Measurements from ENCODE around the gene BOD1. TPM values are rescaled to one million over a fixed set of nuclear protein-coding genes. Genes with fewer than 3 reads are reported as not detected.

Gene BOD1
- total RNA-seq (2021): 69.5 and 70.9 TPM in 2 replicates
- Bru-seq, nascent RNA: percentile 93 among the genes with signal in this experiment
- BruChase-seq, experiment 1, labeled RNA remaining after a 2-hour chase: percentile 87 among the genes with signal in this experiment
- percentile 87 among the genes with signal in this experiment for BruChase-seq, experiment 2, labeled RNA remaining after a 6-hour chase
- long read RNA-seq, transcript BOD1-202 (4 exons, 1,562 nt): major isoform, 47 of 61 reads
- long read RNA-seq, partial matches to known transcripts: 0 of 61 reads
- long read RNA-seq, other reads (novel, unspliced or antisense): 7 of 61 reads

DNA sequence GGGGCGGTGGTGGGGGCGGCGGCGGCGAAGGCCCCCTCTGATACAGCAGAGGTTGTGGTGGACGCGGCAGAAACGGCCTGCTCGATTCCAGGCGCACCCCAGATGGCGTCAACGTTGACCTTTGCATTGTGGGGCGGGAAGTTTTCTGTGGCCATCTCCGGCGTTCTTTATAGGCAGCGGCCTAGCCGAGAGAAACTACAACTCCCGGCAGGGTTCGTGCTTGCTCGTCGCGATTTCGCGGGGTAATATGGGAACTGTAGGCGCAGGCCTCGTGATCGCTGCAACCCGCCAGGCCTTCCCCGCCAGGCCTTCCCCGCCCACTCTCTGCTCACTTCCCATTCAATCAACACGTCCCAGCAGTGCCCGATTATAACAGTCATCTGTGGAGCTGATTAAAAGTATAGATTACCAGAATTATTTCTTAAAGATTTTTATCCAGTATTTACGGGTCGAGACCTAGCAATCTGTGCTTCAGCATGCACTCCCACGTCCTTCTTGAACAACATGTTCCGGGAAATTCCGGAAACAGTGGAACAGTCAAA lies at the start of gene BOD1:
BOD1 (minus strand) TSS at position 74 of the 542 bp plus-strand sequence. CDS start 214 bp downstream, outside the sequence.
- no TSS peak for BruUV-seq (replicated peaks)
- POLR2A ChIA-PET (ENCODE audit: low non-redundant PET): no interaction called here
- peak; percentile 97 for DNase-seq (ENCODE audit: low spot score)
- H3K4me1 ChIP-seq (ENCODE audit: insufficient read depth, low read length, poor library complexity, severe bottlenecking): peaks cover 16% of the 10 kb centered on the region
- no peak for TF ChIP-seq EZH2 (IDR thresholded peaks at IDR 0.05; ENCODE audit: borderline replicate concordance, low read depth, low read length, poor library complexity, severe bottlenecking)
- no peak for TF ChIP-seq CTCF (conservative IDR thresholded peaks at IDR 0.05; ENCODE audit: low read depth, low read length)
- intact Hi-C loops (cut with micrococcal nuclease; ENCODE audit: unreplicated experiment): no loop called here
- no peaks in the 10 kb centered on the region for H3K27me3 ChIP-seq (replicated peaks; ENCODE audit: insufficient read depth, low read depth, low read length, poor library complexity)
- peak within 1 kb of the TSS; percentile 98 for H3K4me3 ChIP-seq (ENCODE audit: low read depth, low read length, poor library complexity, severe bottlenecking)
- H3K27ac ChIP-seq (ENCODE audit: low read depth, low read length, poor library complexity, severe bottlenecking): peak within 1 kb of the TSS; percentile 94
- CTCF ChIA-PET: interaction anchor here (0.7 to 1.1 kb wide), 2 partner anchors 347 to 902 kb away, joined by 4 to 5 read pairs; no protein-coding TSS in a partner anchor
- peaks cover 10% of the 10 kb centered on the region for H3K36me3 ChIP-seq (ENCODE audit: insufficient read depth, low read length, poor library complexity, severe bottlenecking)
- H3K9me3 ChIP-seq (ENCODE audit: low read depth, low read length, poor library complexity, severe bottlenecking): no peaks in the 10 kb centered on the region

GRCh38 chr5:173665326-173665725 lies 48.9 kb upstream of the BOD1 start:
- no peaks in the 10 kb centered on the region for H3K9me3 ChIP-seq (ENCODE audit: low read depth, low read length, poor library complexity, severe bottlenecking)
- CTCF ChIA-PET: no interaction called here
- POLR2A ChIA-PET (ENCODE audit: low non-redundant PET): no interaction called here
- no TSS peak for BruUV-seq (replicated peaks)
- H3K4me1 ChIP-seq (ENCODE audit: insufficient read depth, low read length, poor library complexity, severe bottlenecking): no peaks in the 10 kb centered on the region
- intact Hi-C loops (cut with micrococcal nuclease; ENCODE audit: unreplicated experiment): no loop called here
- no peaks in the 10 kb centered on the region for H3K36me3 ChIP-seq (ENCODE audit: insufficient read depth, low read length, poor library complexity, severe bottlenecking)
- TF ChIP-seq CTCF (conservative IDR thresholded peaks at IDR 0.05; ENCODE audit: low read depth, low read length): no peak
- no peak for TF ChIP-seq EZH2 (IDR thresholded peaks at IDR 0.05; ENCODE audit: borderline replicate concordance, low read depth, low read length, poor library complexity, severe bottlenecking)
- DNase-seq (ENCODE audit: low spot score): no peak
- no peak overlapping the region for H3K4me3 ChIP-seq (ENCODE audit: low read depth, low read length, poor library complexity, severe bottlenecking)
- H3K27me3 ChIP-seq (replicated peaks; ENCODE audit: insufficient read depth, low read depth, low read length, poor library complexity): peaks cover 4% of the 10 kb centered on the region
- no peak overlapping the region for H3K27ac ChIP-seq (ENCODE audit: low read depth, low read length, poor library complexity, severe bottlenecking)

DNA sequence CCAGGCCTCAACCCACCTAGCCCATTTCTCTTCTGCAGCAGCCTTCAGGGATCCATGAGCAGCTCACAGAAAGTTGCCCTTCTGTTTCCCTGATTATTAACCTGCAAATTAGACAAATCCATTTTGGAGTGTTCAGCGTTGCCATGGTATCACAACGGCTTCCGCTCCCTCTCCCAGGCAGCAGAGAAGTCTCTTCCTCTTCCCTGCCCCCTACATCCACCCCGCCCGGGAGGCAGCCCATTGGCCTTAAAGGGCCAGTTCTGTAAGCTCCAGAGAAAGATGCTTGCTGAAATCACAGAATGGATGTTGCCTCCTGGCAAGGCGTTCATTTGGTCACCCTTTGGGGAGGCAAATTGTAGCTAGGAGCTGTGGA lies 47.7 kb upstream of the BOD1 start:
- POLR2A ChIA-PET (ENCODE audit: low non-redundant PET): no interaction called here
- Histone ChIP-seq H3K27me3 (replicated peaks; ENCODE audit: insufficient read depth, low read depth, low read length, poor library complexity) (no peaks in the 10 kb centered on the region), H3K4me1 (ENCODE audit: insufficient read depth, low read length, poor library complexity, severe bottlenecking) (no peaks in the 10 kb centered on the region), H3K36me3 (ENCODE audit: insufficient read depth, low read length, poor library complexity, severe bottlenecking) (no peaks in the 10 kb centered on the region), H3K27ac (ENCODE audit: low read depth, low read length, poor library complexity, severe bottlenecking) (no peak overlapping the region), H3K4me3 (ENCODE audit: low read depth, low read length, poor library complexity, severe bottlenecking) (no peak overlapping the region), H3K9me3 (ENCODE audit: low read depth, low read length, poor library complexity, severe bottlenecking) (no peaks in the 10 kb centered on the region)
- TF ChIP-seq EZH2 (IDR thresholded peaks at IDR 0.05; ENCODE audit: borderline replicate concordance, low read depth, low read length, poor library complexity, severe bottlenecking): no peak
- TF ChIP-seq CTCF (conservative IDR thresholded peaks at IDR 0.05; ENCODE audit: low read depth, low read length): no peak
- no TSS peak for BruUV-seq (replicated peaks)
- intact Hi-C loops (cut with micrococcal nuclease; ENCODE audit: unreplicated experiment): no loop called here
- CTCF ChIA-PET: no interaction called here
- no peak for DNase-seq (ENCODE audit: low spot score)

All from A673 (cell line).